CD14-positive monocyte (primary cell): ENCODE data around the gene TUT1. TPM values are rescaled to one million over a fixed set of nuclear protein-coding genes. Genes with fewer than 3 reads are reported as not detected.
A peak's percentile ranks its signal among the peaks of the same experiment; 100 is the strongest.

Experiments used
- DNase-seq, 3 donors: peaks; one replicate each; pipeline ENCODE4 v3.0.0-alpha.2; 2011 to 2022
- H2AFZ ChIP-seq: 2 replicates; pipeline ENCODE4 v1.6.0; 2012; ENCODE audit warnings: mild to moderate bottlenecking, low read depth, low read length, inconsistent platforms; ENCODE audit not compliant: insufficient read depth, poor library complexity, severe bottlenecking
- H3K27ac ChIP-seq, 2 donors: 1 replicate in 1 of 2; 2 replicates in 1 of 2; pipeline ENCODE4 v1.5.1; 2012 to 2013; ENCODE audit warnings: low read length in 2 of 2, control low read depth in 1 of 2, inconsistent platforms in 1 of 2, low read depth in 1 of 2, mild to moderate bottlenecking in 1 of 2
- H3K27me3 ChIP-seq, 2 donors: one replicate each; pipeline versions ENCODE4 v1.6.0 to v1.6.1; 2011 to 2013; ENCODE audit warnings: low read length in 2 of 2; ENCODE audit not compliant: control insufficient read depth in 2 of 2, insufficient read depth in 2 of 2
- H3K36me3 ChIP-seq, 2 donors: replicated peaks in 1 of 2; 1 replicate in 1 of 2; 2 replicates in 1 of 2; pipeline versions ENCODE4 v1.5.1 to v1.6.1; 2012 to 2013; ENCODE audit warnings: low read length in 2 of 2, control low read depth in 1 of 2, inconsistent platforms in 1 of 2, mild to moderate bottlenecking in 1 of 2; ENCODE audit not compliant: insufficient read depth in 2 of 2, control insufficient read depth in 1 of 2
- H3K4me1 ChIP-seq, 2 donors: 1 replicate in 1 of 2; 2 replicates in 1 of 2; pipeline versions ENCODE4 v1.5.1 to v1.6.1; 2012 to 2013; ENCODE audit warnings: low read length in 2 of 2, control low read depth in 1 of 2, inconsistent platforms in 1 of 2, mild to moderate bottlenecking in 1 of 2, moderate library complexity in 1 of 2; ENCODE audit not compliant: insufficient read depth in 2 of 2, control insufficient read depth in 1 of 2
- H3K4me2 ChIP-seq: replicated peaks from 2 replicates; pipeline ENCODE3; 2012; ENCODE audit warnings: low read length, moderate library complexity, mild to moderate bottlenecking; ENCODE audit not compliant: poor library complexity, severe bottlenecking; ENCODE audit errors: extremely low read depth
- H3K4me3 ChIP-seq, 3 experiments: fragments of 200-600 bp in 1 of 3; sonication (generic) in 1 of 3; replicated peaks in 1 of 3; 1 replicate in 2 of 3; 2 replicates in 1 of 3; pipeline ENCODE4 v1.5.1; 2011 to 2013; ENCODE audit warnings: low read length in 3 of 3, mild to moderate bottlenecking in 3 of 3, control low read depth in 2 of 3, low read depth in 2 of 3, inconsistent platforms in 1 of 3, moderate library complexity in 1 of 3
- H3K79me2 ChIP-seq: 2 replicates; pipeline ENCODE4 v1.6.0; 2012; ENCODE audit warnings: mild to moderate bottlenecking, control low read depth, inconsistent platforms, low read length, moderate library complexity; ENCODE audit not compliant: insufficient read depth
- H3K9ac ChIP-seq: 2 replicates; pipeline ENCODE4 v1.6.0; 2017; ENCODE audit warnings: low read length, mild to moderate bottlenecking; ENCODE audit not compliant: insufficient read depth, poor library complexity, severe bottlenecking
- H3K9me3 ChIP-seq, 2 donors: replicated peaks in 1 of 2; 1 replicate in 1 of 2; 2 replicates in 1 of 2; pipeline versions ENCODE4 v1.5.1 to v1.6.1; 2012 to 2013; ENCODE audit warnings: low read length in 2 of 2, control low read depth in 1 of 2; ENCODE audit not compliant: control insufficient read depth in 1 of 2, insufficient read depth in 1 of 2
- H4K20me1 ChIP-seq: 2 replicates; pipeline ENCODE4 v1.6.0; 2012; ENCODE audit warnings: mild to moderate bottlenecking, low read length, control low read depth, moderate library complexity; ENCODE audit not compliant: insufficient read depth
- H3K27ac Mint-ChIP-seq, 7 donors: one replicate each; pipeline ENCODE4 v1.8.0; 2020; ENCODE audit warnings: mild to moderate bottlenecking in 7 of 7, mixed read lengths in 7 of 7, moderate library complexity in 6 of 7, inconsistent platforms in 2 of 7
- H3K27me3 Mint-ChIP-seq, 3 donors: one replicate each; pipeline ENCODE4 v1.8.0; 2021 to 2022; ENCODE audit warnings: low read depth in 3 of 3, mild to moderate bottlenecking in 3 of 3, mixed read lengths in 3 of 3, moderate library complexity in 3 of 3, inconsistent platforms in 1 of 3
- H3K36me3 Mint-ChIP-seq, 2 donors: one replicate each; pipeline ENCODE4 v1.8.0; 2020; ENCODE audit warnings: mixed read lengths in 2 of 2, inconsistent platforms in 1 of 2, mild to moderate bottlenecking in 1 of 2
- H3K4me1 Mint-ChIP-seq: one replicate; pipeline ENCODE4 v1.8.0; 2020; ENCODE audit warnings: mild to moderate bottlenecking, mixed read lengths
- H3K4me3 Mint-ChIP-seq, 2 donors: one replicate each; pipeline ENCODE4 v1.8.0; 2020; ENCODE audit warnings: mild to moderate bottlenecking in 2 of 2, mixed read lengths in 2 of 2, moderate library complexity in 1 of 2
- H3K9me3 Mint-ChIP-seq, 7 donors: one replicate each; pipeline ENCODE4 v1.8.0; 2020 to 2022; ENCODE audit warnings: mixed read lengths in 7 of 7, mild to moderate bottlenecking in 6 of 7, moderate library complexity in 6 of 7, inconsistent platforms in 2 of 7
- WGBS: methylation state at CpG from one replicate; pipeline ENCODE4 v1.1.5; 2013; ENCODE audit warnings: missing lambda C conversion rate; ENCODE audit not compliant: insufficient coverage; 5-methylcytosine and 5-hydroxymethylcytosine counted together
- intact Hi-C, 2 donors: fragments of 100-400 bp; cut with micrococcal nuclease; formaldehyde crosslinking; loops; one replicate each; pipeline versions ENCODE4 v1.15.0 to v1.15.1; 2023
- polyA plus RNA-seq, 3 donors: library from polyadenylated mRNA; depleted of rRNA in 1 of 3; unstranded in 2 of 3; stranded (reverse) in 1 of 3; fragments of 300-500 nt in 2 of 3; fragments of >200 nt in 1 of 3; fragmentation: Illumina TruSeq in 2 of 3; gene quantifications; 1 replicate in 2 of 3; 2 replicates in 1 of 3; pipeline ENCODE4 v1.2.3, GENCODE V29; 2012 to 2021
- TF ChIP-seq, protein P1 (sequence below): fragments of 200-600 bp; IDR thresholded peaks from one replicate; pipeline ENCODE4 v1.8.0; 2022; ENCODE audit warnings: antibody characterized with exemption, mild to moderate bottlenecking

Gene TUT1
- polyA plus RNA-seq, 3 donors: 1.8 to 16.3 (median 2.1) TPM

DNA sequence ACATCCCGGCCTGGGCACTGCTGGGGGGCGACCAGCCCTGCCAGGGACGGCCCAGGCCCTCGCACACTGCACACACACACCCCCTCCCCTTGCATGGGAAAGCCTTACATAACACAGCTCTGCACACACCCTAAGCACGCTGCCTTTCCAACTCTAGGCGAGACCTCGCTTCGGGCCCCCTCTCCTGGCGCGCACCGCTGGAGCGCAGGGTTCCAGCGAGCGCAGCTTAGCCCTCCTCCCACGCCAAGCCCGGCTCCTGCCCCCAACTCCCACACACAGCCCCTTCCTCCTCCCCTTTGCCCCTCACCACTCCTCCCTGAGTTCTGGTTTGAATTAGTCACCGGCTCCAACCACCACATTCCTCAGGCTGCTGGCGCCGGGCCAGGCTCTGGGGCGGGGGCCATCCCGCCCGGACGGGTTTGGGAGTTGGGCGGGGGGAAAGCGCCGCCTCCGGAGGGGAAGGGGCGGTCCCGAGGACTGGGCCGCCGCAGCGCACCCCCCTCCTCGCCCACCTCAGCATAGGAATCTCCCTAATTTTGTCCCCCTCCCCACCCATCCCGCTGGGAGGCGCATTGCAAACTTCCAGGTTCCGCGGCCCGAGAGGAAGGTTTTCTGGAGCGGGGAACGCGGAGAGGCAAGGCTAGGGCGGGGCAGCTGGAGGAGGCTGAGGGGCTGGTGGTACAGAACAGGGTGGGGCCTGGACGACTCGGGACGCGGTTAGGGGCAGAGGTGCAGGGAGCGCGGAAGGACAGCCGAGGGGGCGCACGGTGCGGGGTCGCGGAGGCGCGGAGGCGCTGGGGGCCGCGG, 45.7 kb downstream of the TUT1 start:
- Histone ChIP-seq H3K4me1 (peaks cover 54 to 55% of the 10 kb centered on the region in 2 donors), H4K20me1 (peaks cover 59% of the 10 kb centered on the region), H3K9me3 (no peaks in the 10 kb centered on the region), H3K36me3 (no peaks in the 10 kb centered on the region), H2AFZ (no peak overlapping the region), H3K27ac (peak overlapping the region; percentile 82 to 99), H3K27me3 (no peaks in the 10 kb centered on the region), H3K9ac (peak overlapping the region; percentile 100), H3K4me3 (peak overlapping the region; percentile 83 to 96 (median 87)), H3K79me2 (peaks cover 74% of the 10 kb centered on the region), H3K4me2 (peak overlapping the region; percentile 94)
- peaks cover 8 to 22% of the 10 kb centered on the region in 2 donors for H3K36me3 Mint-ChIP-seq
- 0% methylated on average over 36 of the region's 59 CpGs for WGBS
- H3K27ac Mint-ChIP-seq: peak overlapping the region; percentile 93 to 100 (median 96)
- intact Hi-C loops: loop anchor here in 1 of 2 donors (10.0 kb wide), 1 partner anchor 121 kb away; no protein-coding TSS in a partner anchor
- H3K4me1 Mint-ChIP-seq: peaks cover 60% of the 10 kb centered on the region
- H3K27me3 Mint-ChIP-seq: peaks cover 0 to 23% (median 10%) of the 10 kb centered on the region in 3 donors
- H3K4me3 Mint-ChIP-seq: peak overlapping the region; percentile 96 to 98
- peaks cover 0 to 3% (median 0%) of the 10 kb centered on the region in 7 donors for H3K9me3 Mint-ChIP-seq
- TF ChIP-seq, protein P1, sequence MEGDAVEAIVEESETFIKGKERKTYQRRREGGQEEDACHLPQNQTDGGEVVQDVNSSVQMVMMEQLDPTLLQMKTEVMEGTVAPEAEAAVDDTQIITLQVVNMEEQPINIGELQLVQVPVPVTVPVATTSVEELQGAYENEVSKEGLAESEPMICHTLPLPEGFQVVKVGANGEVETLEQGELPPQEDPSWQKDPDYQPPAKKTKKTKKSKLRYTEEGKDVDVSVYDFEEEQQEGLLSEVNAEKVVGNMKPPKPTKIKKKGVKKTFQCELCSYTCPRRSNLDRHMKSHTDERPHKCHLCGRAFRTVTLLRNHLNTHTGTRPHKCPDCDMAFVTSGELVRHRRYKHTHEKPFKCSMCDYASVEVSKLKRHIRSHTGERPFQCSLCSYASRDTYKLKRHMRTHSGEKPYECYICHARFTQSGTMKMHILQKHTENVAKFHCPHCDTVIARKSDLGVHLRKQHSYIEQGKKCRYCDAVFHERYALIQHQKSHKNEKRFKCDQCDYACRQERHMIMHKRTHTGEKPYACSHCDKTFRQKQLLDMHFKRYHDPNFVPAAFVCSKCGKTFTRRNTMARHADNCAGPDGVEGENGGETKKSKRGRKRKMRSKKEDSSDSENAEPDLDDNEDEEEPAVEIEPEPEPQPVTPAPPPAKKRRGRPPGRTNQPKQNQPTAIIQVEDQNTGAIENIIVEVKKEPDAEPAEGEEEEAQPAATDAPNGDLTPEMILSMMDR: no peak
- DNase-seq: peak; percentile 78 to 86 (median 81)

DNA sequence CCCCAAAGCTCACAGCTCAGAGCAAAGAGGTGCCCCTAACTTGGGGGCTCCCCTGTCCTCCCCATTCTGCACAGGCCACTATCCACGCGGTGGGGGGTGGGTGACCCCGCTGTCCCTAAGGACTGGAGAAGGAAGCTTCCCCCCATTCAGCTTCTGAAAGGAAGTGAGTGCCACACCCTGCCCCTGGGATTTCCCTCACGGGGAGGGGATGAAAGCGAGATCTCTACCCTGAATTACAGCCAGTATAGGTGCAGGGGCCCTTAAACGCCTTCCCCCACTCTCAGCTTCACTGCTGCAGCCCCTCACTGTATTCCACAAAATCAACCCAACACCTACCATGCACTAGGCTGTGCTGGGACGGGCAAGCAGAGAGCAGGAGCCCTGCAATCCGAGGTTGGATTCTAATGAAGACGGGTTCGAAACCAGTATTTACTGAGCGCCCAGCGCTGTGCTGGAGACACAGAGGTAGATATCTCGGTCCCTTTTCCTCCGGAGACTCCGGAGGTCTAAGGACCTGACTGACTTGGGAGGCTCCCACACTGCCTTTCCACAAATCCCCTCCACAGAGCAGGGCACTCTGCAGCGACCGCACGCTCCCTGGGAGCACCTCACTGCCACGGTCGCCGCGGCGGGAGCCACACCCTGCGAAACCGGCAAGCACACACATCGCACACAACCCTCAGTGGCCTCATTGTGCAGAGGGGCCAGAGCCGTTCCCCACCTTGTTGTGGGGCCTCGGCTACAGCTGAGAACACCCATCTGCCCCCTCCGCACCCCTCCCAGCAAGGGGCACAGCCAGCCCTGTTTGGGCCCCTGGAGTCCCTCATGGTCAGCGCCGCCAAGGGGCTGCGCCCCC, 46.5 kb downstream of the TUT1 start:
- Histone ChIP-seq H3K4me1 (peaks cover 61 to 62% of the 10 kb centered on the region in 2 donors), H4K20me1 (peaks cover 67% of the 10 kb centered on the region), H3K4me3 (peak overlapping the region; percentile 83 to 96 (median 87)), H3K9me3 (no peaks in the 10 kb centered on the region), H3K79me2 (peaks cover 83% of the 10 kb centered on the region), H3K27me3 (no peaks in the 10 kb centered on the region), H3K9ac (peak overlapping the region; percentile 100), H3K4me2 (peak overlapping the region; percentile 94), H2AFZ (no peak overlapping the region), H3K27ac (peak overlapping the region; percentile 82 to 99), H3K36me3 (no peaks in the 10 kb centered on the region)
- TF ChIP-seq, protein P1: no peak
- H3K27me3 Mint-ChIP-seq: peaks cover 0 to 18% (median 10%) of the 10 kb centered on the region in 3 donors
- peaks cover 0 to 3% (median 0%) of the 10 kb centered on the region in 7 donors for H3K9me3 Mint-ChIP-seq
- 3% methylated on average over 26 of the region's 32 CpGs for WGBS
- H3K36me3 Mint-ChIP-seq: peaks cover 5 to 27% of the 10 kb centered on the region in 2 donors
- intact Hi-C loops: loop anchor here (5.0 to 10.0 kb wide), 4 partner anchors 48 to 573 kb away; no protein-coding TSS in a partner anchor
- peak overlapping the region; percentile 96 to 98 for H3K4me3 Mint-ChIP-seq
- H3K4me1 Mint-ChIP-seq: peaks cover 63% of the 10 kb centered on the region
- H3K27ac Mint-ChIP-seq: peak overlapping the region; percentile 93 to 100 (median 96)
- peak in 2 of 3 donors; percentile 64 to 77 for DNase-seq
